BJ (cell line): ENCODE results near the gene SDK1. TPM values are rescaled to one million over a fixed set of nuclear protein-coding genes. Genes with fewer than 3 reads are reported as not detected.

Source experiments
- CTCF ChIA-PET: fragments of 350-600 bp; formaldehyde crosslinking; extraction: SDS; loops from one replicate; lab custom pipeline; 2021; ENCODE audit warnings: antibody characterized with exemption, inconsistent platforms; lab: Yijun Ruan, JAX
- POLR2A ChIA-PET: fragments of 300-600 bp; sonication (Branson Sonifier 250); formaldehyde crosslinking; extraction: SDS; loops from one replicate; lab custom pipeline; 2021; ENCODE audit warnings: antibody characterized with exemption; lab: Charles Lee
- DNase-seq: peaks from one replicate; pipeline ENCODE4 v3.0.0-alpha.2; 2011; ENCODE audit warnings: low read depth
- H3K27me3 ChIP-seq: 2 replicates; pipeline ENCODE4 v1.6.0; 2011; ENCODE audit warnings: low read length; ENCODE audit not compliant: control insufficient read depth, insufficient read depth
- H3K36me3 ChIP-seq: 2 replicates; pipeline ENCODE4 v1.5.1; 2011; ENCODE audit warnings: low read length; ENCODE audit not compliant: control insufficient read depth, insufficient read depth
- H3K4me3 ChIP-seq: 2 replicates; pipeline ENCODE4 v1.5.1; 2011; ENCODE audit warnings: low read depth, mild to moderate bottlenecking, control low read depth, low read length
- CTCF ChIP-seq: IDR thresholded peaks from 2 replicates; pipeline ENCODE4 v1.5.1; 2011; ENCODE audit warnings: low read depth, mild to moderate bottlenecking, control low read depth, inconsistent platforms, low read length, moderate library complexity; ENCODE audit not compliant: insufficient read depth
- polyA plus RNA-seq: library from polyadenylated mRNA; depleted of rRNA; stranded (reverse); fragments of >200 nt; gene quantifications from 2 replicates; pipeline ENCODE4 v1.2.3, GENCODE V29; 2011

SDK1 gene
- polyA plus RNA-seq, 1 experiment = 0.01 TPM

- Histone ChIP-seq H3K27me3 (no peaks in the 10 kb centered on the region), H3K4me3 (no peak overlapping the region), H3K36me3 (no peaks in the 10 kb centered on the region)
- TF ChIP-seq CTCF = no peak
- ChIA-PET POLR2A (no interaction called here), CTCF (no interaction called here)
- DNase-seq = no peak
Observed at GRCh38 chr7:3408814-3409595, 108.0 kb downstream of the SDK1 start.

DNA sequence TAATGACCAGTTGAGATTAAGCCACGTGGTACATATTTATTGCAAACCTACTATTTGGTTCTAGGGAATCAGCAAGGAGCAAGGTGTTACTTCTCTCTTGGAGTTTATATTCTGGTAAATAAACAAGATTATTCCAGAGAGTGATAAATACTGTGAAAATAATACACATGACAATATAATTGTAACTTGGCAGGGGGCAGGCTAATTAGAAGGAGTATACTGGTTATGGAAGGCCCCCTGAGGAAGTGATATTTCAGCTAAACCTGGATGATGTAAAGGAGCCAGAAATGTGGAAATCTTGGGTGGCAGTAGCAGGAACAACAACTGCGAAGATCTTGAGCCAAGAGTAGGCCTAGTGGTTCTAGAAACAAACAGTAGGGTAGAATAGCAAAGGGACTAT, 111.8 kb downstream of the SDK1 start:
- DNase-seq = no peak
- Histone ChIP-seq H3K4me3 (no peak overlapping the region), H3K27me3 (no peaks in the 10 kb centered on the region), H3K36me3 (no peaks in the 10 kb centered on the region)
- no peak for TF ChIP-seq CTCF
- ChIA-PET CTCF (no interaction called here), POLR2A (no interaction called here)

- H3K36me3 ChIP-seq = no peaks in the 10 kb centered on the region
- no peaks in the 10 kb centered on the region for H3K27me3 ChIP-seq
- no peak for TF ChIP-seq CTCF
- ChIA-PET POLR2A (no interaction called here), CTCF (no interaction called here)
- H3K4me3 ChIP-seq = no peak overlapping the region
- no peak for DNase-seq
Observed at GRCh38 chr7:3415861-3416312, 114.8 kb downstream of the SDK1 start.

GRCh38 chr7:3416453-3416852, 115.4 kb downstream of the SDK1 start:
- Histone ChIP-seq H3K4me3 (no peak overlapping the region), H3K27me3 (no peaks in the 10 kb centered on the region), H3K36me3 (no peaks in the 10 kb centered on the region)
- ChIA-PET CTCF (interaction anchor here (0.7 kb wide), 1 partner anchor 228 kb away, joined by 3 read pairs; no protein-coding TSS in a partner anchor), POLR2A (no interaction called here)
- TF ChIP-seq CTCF = no peak
- no peak for DNase-seq

DNA sequence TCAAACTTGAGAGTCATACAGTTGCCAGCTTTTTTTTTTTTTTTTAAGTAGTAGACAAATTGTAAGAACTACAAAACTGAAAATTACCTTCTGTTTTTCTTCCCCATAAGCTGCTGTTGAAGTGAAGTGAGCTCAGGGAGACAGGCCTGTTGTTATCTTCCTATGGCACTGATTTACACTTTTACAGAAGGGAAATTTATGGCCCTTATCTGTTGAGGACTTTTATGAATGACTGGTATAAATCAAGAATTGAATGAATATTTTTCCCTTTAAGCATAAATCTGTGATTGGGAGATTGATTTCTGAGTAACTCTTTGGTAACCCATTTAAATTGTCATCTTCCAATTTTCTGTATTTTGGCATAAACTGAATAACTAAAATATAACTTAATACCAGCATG, 124.0 kb downstream of the SDK1 start:
- ChIA-PET POLR2A (no interaction called here), CTCF (no interaction called here)
- no peak for DNase-seq
- no peak overlapping the region for H3K4me3 ChIP-seq
- no peaks in the 10 kb centered on the region for H3K27me3 ChIP-seq
- H3K36me3 ChIP-seq = no peaks in the 10 kb centered on the region
- no peak for TF ChIP-seq CTCF
